22Rv1 (cell line): ENCODE data around the gene ARL4C.

Experiments used
- H3K27ac ChIP-seq: fragments of 450-650 bp; 2 replicates; pipeline ENCODE4 v1.5.1; 2017
- ZFX ChIP-seq: fragments of 450-650 bp; IDR thresholded peaks from 2 replicates; pipeline ENCODE4 v1.6.1; 2017; ENCODE audit warnings: antibody characterized with exemption, borderline replicate concordance
- TF ChIP-seq, protein P1 (sequence below): fragments of 450-650 bp; IDR thresholded peaks from 2 replicates; pipeline ENCODE4 v1.5.1; 2017; ENCODE audit warnings: mild to moderate bottlenecking

ARL4C gene

DNA sequence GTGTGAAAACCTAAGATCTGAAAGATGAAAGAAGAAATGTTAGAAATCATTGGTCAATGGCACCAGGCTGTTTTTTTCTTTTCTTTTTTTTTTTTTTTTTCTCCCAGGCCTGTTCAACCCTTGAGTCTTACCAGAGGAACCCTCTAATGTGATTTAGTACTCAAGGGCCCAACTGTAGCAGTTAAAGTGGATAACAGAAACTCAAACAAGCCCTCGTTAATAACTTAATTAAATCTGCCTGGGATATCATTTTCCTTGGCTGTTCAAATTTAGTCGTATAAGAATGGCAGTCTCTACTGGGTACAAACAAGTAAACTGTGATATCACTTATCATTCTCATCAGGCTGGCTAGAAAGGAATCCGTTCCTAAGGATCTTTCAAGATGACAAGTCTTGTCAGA lies 16.5 kb downstream of the ARL4C start:
- H3K27ac ChIP-seq, result no peak overlapping the region
- TF ChIP-seq, protein P1, sequence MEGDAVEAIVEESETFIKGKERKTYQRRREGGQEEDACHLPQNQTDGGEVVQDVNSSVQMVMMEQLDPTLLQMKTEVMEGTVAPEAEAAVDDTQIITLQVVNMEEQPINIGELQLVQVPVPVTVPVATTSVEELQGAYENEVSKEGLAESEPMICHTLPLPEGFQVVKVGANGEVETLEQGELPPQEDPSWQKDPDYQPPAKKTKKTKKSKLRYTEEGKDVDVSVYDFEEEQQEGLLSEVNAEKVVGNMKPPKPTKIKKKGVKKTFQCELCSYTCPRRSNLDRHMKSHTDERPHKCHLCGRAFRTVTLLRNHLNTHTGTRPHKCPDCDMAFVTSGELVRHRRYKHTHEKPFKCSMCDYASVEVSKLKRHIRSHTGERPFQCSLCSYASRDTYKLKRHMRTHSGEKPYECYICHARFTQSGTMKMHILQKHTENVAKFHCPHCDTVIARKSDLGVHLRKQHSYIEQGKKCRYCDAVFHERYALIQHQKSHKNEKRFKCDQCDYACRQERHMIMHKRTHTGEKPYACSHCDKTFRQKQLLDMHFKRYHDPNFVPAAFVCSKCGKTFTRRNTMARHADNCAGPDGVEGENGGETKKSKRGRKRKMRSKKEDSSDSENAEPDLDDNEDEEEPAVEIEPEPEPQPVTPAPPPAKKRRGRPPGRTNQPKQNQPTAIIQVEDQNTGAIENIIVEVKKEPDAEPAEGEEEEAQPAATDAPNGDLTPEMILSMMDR, result no peak
- no peak for TF ChIP-seq ZFX

DNA sequence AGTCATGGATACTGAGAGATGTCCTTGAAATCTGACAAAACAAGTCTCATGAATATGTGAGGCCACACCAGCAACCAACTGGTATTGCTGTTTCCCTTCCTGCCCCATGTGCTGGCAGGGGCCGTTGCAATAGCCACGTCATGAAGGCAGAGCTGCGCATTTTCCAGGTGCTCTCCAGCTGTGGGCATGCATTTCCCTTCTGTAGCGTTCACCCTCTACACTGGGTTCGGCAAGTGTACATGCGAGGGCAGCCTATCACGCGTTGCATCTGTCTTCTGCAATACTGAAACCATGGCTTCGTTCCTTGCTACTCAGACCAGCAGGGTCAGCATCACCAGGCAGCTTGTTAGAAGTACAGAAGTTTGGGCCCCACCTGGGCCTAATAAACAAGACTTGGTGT lies 17.4 kb downstream of the ARL4C start:
- H3K27ac ChIP-seq, result no peak overlapping the region
- TF ChIP-seq ZFX, result no peak
- TF ChIP-seq, protein P1, result no peak

DNA sequence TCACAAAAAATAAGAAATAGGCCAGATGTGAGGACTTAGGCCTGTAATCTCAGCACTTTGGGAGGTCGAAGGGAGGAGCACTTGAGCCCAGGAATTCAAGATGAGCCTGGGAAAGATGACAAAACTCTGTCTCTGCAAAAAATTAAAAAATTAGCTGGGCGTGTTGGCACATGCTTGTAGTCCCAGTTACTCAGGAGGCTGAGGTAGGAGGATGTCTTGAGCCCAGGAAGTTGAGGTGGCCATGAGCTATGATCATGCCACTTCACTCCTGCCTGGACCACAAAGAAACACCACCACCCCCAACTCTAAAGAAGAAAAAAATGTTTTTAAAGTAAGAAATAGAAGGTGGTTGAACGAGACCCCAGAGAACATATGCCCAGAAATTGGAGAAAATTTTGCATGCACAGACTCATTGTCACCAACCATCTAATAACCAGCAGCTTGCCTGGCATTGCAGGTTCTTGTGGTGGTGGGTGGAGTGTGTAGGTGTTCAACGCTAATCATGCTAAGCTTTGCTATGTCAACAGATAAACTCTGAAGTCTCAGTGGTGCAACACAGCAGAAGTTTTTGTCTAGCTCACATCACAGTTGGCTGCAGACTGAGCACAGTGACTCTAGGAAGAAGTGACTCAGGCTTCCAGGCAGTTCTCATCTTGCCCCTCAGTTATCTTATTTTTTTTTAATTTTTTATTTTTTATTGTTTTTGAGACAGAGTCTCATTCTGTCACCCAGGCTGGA lies 18.6 kb downstream of the ARL4C start:
- H3K27ac ChIP-seq, result no peak overlapping the region
- no peak for TF ChIP-seq ZFX
- TF ChIP-seq, protein P1, result no peak

DNA sequence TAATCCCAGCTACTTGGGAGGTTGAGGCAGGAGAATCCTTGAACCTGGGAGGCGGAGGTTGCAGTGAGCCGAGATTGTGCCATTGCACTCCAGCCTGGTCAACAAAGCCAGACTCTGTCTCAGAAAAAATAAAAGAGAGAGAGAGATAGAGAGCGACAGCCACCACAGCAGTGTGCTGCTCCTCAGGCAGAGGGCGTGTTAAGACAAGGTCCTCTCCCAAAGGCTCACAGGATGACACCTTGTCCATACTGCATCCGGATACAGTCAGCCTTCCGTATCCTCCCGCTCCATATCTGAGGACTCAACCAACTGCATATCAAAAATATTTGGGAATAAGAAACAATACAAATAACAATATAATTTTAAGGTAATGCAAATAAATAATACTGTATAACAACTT lies 20.1 kb downstream of the ARL4C start:
- TF ChIP-seq, protein P1, result 0 out of 2 replicates have a peak, but pooled peaks have one; percentile 2
- TF ChIP-seq ZFX, result no peak
- H3K27ac ChIP-seq, result no peak overlapping the region

DNA sequence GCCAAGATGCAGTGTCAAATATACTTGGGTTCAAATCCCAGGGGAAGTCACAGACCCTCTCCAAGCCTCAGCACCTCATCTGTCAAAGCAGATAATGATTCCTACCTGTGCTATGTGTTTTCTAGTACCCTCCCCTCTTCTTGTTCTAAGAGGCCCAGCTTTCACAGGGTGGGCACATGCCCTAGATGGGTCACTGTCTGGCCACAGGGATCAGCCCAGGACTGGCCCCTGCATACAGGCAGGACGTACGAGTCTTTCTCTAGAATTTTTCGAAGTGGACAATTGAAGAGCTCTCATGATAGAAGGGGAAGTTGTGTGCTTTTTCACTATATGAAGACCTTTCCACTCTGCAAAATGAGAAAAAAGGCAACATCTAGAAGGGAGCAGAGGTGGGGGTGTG lies 22.2 kb downstream of the ARL4C start:
- no peak overlapping the region for H3K27ac ChIP-seq

DNA sequence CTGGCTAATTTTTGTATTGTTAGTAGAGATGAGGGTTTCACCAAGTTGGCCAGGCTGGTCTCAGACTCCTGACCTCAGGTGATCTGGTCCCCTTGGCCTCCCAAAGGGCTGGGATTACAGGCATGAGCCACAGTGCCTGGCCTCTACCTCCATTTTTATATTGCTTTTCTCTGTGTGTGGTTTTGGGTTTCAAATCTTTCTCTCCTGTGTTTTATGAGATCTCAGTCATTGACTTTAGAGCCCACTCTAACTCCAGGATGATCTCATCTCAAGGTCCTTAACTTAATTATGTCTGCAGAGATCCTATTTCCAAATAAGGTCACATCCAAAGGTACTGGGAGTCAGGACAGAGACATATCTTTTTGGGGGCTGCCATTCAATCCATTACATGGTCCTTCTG lies 24.7 kb downstream of the ARL4C start:
- TF ChIP-seq, protein P1, result no peak
- TF ChIP-seq ZFX, result no peak
- H3K27ac ChIP-seq, result no peak overlapping the region

More for the DNA sequence above, 22.2 kb downstream of the ARL4C start:
- TF ChIP-seq, protein P1, result no peak
- TF ChIP-seq ZFX, result no peak

DNA sequence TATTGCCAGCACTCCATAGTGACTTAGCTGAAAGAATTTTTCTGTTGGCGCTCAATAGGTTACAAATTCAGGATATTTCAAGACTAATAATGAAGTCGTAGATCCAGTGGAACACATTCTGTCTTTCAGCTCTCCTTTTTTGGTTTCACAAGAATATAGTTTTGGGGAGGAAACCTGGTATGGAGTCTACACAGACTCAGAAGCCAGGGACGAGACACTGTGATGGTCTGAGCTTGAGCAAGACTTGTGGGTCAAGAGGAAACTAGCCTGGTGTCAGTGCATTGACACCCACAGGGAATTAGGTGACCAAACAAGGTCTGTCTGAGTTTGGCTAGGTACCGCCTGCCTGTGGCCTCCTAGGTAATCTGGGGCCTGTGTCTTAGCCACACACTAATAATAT lies 26.9 kb downstream of the ARL4C start:
- TF ChIP-seq ZFX, result no peak
- TF ChIP-seq, protein P1, result no peak
- no peak overlapping the region for H3K27ac ChIP-seq
